Activated CD4-positive, alpha-beta T cell treated with anti-CD3 and anti-CD28 coated beads for 24 hours (primary cell): Measurements from ENCODE around the gene ENTPD7.
"Not testable (repeated sequence)": the region's sequence is repeated elsewhere in the genome, so short reads cannot be mapped to it uniquely, and the experiment has no call there.

Experiments
- DNase-seq, 2 donors: peaks; one replicate each; pipeline ENCODE4 v3.0.0-alpha.2; 2020; ENCODE audit warnings: low read depth in 2 of 2

The ENTPD7 gene

GRCh38 chr10:99693933-99694583 is 34.7 kb downstream of the ENTPD7 start:
- no peak for DNase-seq

- DNase-seq, result no peak
These were observed 36.5 kb downstream of the ENTPD7 start for GRCh38 chr10:99695761-99696160.

GRCh38 chr10:99698504-99699080 is 39.3 kb downstream of the ENTPD7 start:
- DNase-seq, result no peak

GRCh38 chr10:99700649-99701048 is 41.3 kb downstream of the ENTPD7 start:
- DNase-seq, result no peak

GRCh38 chr10:99708428-99709012 is 49.2 kb downstream of the ENTPD7 start:
- no peak for DNase-seq

- no peak for DNase-seq
These were observed 50.3 kb downstream of the ENTPD7 start for GRCh38 chr10:99709480-99710229.

- peak in 1 of 2 donors; percentile 10 for DNase-seq
These were observed 51.9 kb downstream of the ENTPD7 start for GRCh38 chr10:99711129-99711719.

DNA sequence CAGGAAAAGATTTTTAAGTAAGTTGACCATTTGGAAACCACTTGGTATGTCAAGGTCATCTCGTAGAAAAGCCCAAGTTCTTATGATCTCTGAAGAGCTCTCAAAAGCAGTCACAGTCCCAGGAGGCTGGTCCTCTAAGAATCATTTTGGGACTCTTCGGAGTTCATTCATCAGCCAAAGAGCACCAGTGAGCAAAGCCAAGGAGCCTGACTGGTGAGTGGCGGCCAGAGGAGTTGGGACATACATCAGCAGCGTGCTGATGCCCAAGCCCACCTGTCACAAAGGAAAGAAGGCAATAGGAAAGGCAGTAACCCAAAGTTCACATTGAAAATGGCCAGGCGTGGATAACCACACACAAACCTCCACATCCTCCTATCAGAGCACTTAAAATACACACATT is 55.1 kb downstream of the ENTPD7 start:
- no peak for DNase-seq

DNA sequence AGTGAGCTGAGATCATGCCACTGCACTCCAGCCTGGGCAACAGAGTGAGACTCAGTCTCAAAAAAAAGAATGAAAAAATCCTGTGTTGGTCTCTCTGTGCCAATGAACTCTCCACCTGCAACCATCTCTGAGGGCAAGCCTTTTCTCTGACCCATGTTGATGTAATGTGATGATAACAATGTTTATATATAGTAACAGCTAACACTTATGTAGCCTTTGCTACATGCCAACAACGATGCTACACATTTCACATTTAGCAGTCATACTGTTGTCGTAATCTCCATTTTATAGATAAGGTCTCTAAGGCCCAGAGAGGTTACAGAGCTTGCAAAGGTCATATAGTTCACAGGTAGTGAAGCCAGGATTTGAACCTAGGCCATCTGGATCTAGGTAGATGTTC is 61.1 kb downstream of the ENTPD7 start:
- no peak for DNase-seq

- DNase-seq, result no peak
These were observed 70.7 kb downstream of the ENTPD7 start for GRCh38 chr10:99730026-99730425.

DNA sequence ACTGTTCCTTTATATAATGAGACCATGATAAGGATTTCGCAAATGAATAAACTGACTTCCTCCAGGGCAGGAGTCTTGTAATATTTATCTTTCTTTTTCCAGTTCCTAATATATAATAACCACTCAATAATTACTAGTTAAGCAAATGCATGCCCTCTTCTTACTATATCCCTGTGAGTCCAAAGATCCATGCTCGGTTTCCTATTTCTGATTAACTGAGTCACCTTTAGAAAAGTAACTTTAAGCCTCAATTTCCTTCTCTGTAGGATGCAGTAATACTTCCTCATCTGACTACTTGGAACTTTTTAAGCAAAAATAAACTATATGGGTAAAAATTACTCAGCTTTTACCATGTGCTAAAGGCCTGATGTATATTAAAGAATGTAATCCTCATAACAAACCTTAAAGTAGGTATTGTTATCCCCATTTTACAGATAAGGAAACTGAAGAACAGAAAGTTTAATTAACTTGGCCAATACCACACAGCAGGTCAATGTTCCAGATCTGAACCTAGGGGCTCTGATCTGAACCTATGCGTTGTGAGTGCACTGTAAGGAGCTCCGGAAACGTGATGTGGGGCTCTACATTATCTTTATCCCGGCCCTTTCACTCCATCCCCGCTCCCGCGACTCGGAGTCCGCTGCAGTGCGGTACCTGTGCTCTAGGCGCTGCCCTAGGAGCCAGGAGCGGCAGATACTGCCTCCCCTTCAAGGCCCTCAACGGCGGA is 72.2 kb downstream of the ENTPD7 start:
- DNase-seq, result no peak

- DNase-seq, result peak; percentile 89
These were observed 72.9 kb downstream of the ENTPD7 start, which contains the start of the genes COX15 and CUTC for GRCh38 chr10:99732033-99732842. Gene COX15, minus strand, starts transcription at chr10:99732127. Its CDS starts 78 bp downstream, at chr10:99732049. Gene CUTC, plus strand, starts transcription at chr10:99732234. Its CDS starts 115 bp downstream, at chr10:99732349.

DNA sequence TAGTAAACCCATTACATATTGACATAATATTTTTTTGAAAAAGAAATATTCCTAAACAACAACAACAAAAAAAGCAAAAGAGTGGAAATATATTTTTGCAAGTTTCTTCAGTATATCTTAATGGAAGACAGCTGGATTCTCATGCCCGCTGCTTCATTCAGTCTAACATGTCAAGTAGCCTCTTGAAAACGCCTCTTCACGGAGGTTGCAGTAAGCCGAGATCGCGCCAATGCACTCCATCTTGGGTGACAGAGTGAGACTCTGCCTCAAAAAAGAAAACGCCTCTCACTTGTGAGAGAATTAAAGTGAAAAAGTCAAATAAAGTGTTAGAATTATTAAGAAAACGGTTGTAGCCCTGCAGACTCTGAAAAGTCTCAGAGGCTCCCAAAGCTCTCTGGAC is 74.1 kb downstream of the ENTPD7 start:
- DNase-seq, result no peak

DNA sequence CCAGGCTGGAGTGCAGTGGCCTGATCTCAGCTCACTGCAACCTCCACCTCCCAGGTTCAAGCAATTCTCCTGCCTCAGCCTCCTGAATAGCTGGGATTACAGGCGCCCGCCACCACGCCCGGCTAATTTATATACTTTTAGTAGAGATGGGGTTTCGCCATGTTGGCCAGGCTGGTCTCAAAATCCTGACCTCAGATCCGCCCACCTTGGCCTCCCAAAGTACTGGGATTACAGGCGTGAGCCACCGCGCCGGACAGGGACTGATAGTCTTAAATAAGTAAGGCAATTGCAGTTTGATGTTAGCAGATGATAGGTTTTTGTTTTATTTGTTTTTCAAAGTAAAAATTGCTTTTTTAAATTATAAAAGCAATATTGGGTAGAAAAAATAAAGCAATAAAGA is 74.8 kb downstream of the ENTPD7 start:
- not testable (repeated sequence) for DNase-seq

- DNase-seq, result no peak
These were observed 81.0 kb downstream of the ENTPD7 start for GRCh38 chr10:99740260-99740659.

- DNase-seq, result no peak
These were observed 81.7 kb downstream of the ENTPD7 start for GRCh38 chr10:99740933-99741559.

DNA sequence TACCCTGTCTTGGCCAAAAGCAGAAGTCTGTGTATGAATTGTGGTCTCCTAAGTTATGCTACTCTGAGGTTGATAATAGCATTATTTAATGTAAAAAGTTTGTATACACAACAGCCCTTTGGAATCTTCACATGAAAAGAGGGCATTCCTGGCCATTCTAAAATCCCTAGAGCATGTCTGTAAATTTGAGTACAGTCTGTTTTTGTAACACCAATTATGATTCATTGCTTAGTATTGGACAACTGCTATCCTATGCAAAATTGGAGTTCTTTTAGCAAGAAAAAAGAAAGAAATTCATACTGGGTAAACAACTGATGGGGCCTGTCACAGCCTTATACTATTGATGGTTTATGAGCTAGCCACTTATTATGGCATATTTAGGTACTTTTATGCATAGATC is 82.9 kb downstream of the ENTPD7 start:
- no peak for DNase-seq

- DNase-seq, result no peak
These were observed 83.4 kb downstream of the ENTPD7 start for GRCh38 chr10:99742701-99743100.

GRCh38 chr10:99743841-99744240 is 84.5 kb downstream of the ENTPD7 start:
- no peak for DNase-seq

DNA sequence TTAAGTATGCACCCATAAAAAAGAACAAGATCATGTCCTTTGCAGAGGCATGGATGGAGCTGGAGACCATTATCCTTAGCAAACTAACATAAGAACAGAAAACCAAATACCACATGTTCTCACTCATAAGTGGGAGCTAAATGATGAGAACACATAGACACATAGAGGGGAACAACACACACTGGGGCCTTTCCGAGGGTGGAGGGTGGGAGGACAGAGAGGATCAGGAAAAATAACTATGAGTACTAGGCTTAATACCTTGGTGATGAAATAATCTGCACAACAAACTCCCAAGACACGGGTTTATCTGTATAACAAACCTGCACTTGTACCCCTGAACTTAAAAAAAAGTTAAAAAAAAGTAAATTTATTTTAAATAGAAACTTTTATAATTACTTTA is 86.9 kb downstream of the ENTPD7 start:
- not testable (repeated sequence) for DNase-seq
